Activated CD4-positive, alpha-beta T cell treated with anti-CD3 and anti-CD28 coated beads, Interleukin-2, amount 50 U/mL, for 16 hours (primary cell): ENCODE data around the gene NPPB.

Experiments used
- DNase-seq: peaks from one replicate; pipeline ENCODE4 v3.0.0-alpha.2; 2020

NPPB gene

GRCh38 chr1:11856698-11857097 is 2.0 kb downstream of the NPPB start:
- no peak for DNase-seq

- DNase-seq: peak; percentile 35
Measured at GRCh38 chr1:11855430-11855829, 3.3 kb downstream of the NPPB start.

- no peak for DNase-seq
Measured at GRCh38 chr1:11854519-11854918, 4.2 kb downstream of the NPPB start.

DNA sequence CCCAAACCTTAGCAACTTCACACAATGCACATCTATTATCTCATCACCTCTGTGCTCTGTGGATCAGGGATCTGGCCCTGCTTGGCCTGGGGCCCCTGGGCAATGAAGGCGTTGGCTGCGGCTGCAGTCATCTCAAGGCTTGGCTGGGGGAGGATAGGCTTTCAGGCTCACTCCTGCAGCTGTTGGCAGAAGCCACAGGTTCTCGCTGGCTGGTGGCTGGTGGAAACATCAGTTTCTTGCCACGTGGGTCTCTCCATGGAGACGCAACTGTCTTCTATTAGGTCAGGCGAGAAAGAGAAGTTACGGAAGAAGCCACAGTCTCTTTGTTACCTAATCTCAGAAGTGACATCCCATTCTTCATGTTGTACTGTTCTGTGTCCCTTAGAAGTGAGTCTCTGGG is 7.6 kb downstream of the NPPB start:
- DNase-seq: no peak

DNA sequence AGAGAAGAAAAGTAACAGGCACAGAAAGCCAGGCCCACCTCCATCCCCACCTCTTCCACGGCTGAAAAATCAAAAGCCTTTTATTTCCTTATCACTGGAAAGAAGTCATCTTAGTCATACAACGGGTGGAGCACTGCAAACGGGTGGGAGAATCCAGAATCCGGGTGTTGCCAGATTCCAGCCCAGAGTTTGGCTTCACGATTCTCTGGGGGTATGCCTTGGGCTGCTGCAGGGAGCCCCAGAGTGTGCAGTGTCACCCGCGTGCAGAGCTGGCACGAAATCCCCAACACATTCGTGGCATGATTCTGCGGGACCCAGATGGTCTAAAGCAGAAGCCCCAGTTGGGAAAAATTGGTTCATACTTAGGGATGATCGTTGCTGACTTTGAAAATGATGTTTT is 8.6 kb downstream of the NPPB start:
- DNase-seq: no peak

DNA sequence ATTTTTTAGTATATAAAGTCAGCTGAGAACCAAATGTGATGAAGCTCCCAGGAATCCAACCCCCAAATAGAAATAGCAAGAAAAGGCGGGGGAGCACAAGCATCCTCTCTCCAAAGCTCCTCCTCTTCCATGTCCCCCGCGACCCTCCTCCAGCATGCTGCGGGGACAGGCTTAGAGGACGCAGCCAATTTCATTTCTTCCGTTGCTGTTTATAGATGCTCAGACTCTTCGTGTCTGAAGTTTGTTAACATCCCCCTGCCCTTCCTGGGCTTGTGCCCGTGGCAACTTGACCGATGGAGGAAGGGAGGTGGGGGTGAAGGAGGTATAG is 10.4 kb downstream of the NPPB start:
- no peak for DNase-seq

GRCh38 chr1:11847667-11848372 is 10.9 kb downstream of the NPPB start, which contains the start of gene NPPA:
Gene NPPA (minus strand): TSS chr1:11847783. CDS start chr1:11847684, 99 bp downstream.
- DNase-seq: no peak

GRCh38 chr1:11845641-11846335 is 13.0 kb downstream of the NPPB start:
- DNase-seq: no peak

- DNase-seq: no peak
Measured at GRCh38 chr1:11842154-11843041, 16.3 kb downstream of the NPPB start.

DNA sequence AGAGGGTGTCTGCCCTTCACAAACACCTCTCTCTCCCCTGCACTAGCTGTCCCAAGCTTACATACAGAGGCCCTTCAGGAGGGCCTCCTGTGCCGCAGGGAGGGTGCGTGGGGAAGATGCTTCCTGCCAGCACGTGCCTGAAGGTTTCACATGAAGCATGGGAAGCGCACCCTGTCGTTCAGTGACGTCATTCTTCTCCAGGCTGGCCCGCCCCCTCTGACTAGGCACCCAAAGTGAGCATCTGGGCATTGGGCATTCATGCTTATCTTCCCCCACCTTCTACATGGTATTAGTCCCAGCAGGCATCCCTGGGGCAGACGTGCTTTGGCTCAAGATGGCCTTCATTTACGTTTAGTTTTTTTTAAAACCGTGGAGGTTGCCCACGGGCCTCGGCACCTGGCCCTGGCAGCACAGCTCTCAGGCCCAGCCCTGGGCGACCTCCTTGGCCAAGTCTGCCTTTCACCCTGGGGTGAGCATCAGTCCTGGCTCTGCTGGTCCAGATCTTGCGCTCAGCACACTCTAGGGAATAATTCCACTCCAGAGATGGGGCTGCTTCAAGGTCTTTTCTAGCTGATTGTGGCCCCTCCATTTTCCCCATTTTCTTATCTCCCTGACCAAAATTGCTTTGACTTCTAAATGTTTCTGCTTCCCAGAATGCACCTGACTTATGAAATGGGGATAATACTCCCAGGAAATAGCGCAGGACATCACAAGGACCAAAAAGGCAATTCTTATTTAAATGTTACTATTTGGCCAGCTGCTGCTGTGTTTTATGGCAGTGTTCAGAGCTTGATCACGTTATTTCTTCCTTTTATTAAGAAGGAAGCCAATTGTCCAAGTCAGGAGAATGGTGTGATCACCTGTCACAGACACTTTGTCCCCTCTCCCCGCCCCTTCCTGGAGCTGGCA is 17.2 kb downstream of the NPPB start:
- DNase-seq: no peak

DNA sequence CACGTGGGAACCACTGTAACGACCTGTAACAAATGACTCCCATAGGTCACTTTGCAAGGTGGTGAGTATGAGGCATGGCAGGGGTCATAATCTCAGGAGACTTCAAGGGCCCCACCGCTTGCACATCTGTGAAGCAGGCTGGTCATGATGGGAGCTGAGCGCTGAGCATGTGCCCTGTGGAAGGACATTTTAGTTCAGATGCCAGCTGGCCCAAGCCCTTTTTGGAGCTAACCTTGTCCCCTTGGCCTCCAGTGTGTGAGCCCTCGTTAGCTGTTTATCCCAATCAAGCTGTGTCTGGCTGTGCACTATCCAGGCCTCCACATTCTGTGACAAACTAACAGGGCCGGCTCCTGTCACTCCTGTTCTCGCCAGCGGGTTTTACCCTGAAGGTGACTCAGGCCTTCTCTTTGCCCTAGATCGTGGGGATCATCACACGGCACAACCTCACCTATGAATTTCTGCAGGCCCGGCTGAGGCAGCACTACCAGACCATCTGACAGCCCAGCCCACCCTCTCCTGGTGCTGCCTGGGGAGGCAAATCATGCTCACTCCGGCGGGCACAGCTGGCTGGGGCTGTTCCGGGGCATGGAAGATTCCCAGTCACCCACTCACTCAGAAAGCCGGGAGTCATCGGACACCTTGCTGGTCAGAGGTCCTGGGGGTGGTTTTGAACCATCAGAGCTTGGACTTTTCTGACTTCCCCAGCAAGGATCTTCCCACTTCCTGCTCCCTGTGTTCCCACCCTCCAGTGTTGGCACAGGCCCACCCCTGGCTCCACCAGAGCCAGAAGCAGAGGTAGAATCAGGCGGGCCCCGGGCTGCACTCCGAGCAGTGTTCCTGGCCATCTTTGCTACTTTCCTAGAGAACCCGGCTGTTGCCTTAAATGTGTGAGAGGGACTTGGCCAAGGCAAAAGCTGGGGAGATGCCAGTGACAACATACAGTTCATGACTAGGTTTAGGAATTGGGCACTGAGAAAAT is 18.7 kb downstream of the NPPB start:
- no peak for DNase-seq

DNA sequence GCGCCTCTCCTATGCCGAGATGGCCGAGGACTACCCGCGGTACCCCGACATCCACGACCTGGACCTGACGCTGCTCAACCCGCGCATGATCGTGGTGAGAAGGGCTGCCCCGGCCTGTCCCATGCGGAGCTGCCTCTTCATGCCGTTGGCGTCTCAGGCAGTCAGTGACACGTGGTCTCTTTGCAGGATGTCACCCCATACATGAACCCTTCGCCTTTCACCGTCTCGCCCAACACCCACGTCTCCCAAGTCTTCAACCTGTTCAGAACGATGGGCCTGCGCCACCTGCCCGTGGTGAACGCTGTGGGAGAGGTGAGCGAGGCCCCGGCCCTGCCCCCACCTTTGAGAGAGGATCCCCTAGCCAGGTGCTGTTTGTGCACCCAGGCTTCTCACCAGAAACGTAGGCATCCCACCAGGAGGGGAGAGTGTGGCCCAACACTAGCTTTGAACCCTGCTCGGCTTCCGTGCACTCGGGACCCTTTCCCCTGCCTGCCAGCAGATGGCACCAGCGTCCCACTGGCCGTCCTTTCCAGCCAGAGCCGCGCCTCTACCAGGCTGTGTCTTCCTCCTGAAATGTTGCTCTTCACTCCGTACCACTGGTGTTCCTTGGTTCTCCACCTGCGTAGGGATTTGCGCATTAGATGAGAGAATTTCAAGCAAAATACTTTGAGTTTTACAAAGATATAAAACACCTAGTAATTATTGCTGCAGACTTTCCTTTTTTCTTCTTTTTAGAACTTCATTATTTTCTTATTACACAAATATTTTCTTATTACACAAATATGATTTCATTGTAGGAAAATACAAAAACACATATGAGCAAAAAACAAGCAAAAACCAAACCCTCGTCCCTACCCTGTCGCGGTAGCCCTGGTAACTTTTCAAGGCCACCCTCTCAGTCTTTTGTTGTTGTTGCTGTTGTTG is 20.1 kb downstream of the NPPB start:
- peak; percentile 73 for DNase-seq

- no peak for DNase-seq
Measured at GRCh38 chr1:11837767-11838348, 20.9 kb downstream of the NPPB start.

DNA sequence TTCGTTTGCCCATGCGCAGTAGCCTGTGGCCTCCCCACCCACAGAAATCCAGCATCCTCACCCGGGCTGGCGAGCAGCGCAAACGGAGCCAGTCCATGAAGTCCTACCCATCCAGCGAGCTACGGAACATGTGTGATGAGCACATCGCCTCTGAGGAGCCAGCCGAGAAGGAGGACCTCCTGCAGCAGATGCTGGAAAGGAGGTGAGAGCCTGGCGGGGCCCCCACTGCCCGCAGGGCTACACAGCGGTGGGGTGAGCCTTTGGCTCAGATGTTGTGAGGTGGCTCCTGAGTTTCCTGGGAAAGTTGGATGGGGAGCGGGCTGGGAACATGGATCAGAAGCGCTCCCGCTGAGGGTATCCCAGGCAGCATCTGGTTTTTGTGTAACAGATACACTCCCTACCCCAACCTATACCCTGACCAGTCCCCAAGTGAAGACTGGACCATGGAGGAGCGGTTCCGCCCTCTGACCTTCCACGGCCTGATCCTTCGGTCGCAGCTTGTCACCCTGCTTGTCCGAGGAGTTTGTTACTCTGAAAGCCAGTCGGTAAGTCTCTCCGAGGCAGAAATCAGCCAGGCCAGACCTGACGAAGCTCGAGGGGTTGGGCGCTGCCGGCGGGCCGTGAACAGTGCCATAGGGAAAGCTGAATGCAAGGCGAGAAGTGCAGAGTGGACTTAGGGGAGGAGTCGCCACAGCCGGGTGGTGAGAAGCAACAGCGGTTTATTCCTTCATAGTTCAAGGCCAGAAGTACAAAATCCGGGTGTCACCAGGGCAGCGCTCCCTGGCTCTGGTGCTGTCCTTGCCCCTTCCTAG is 21.6 kb downstream of the NPPB start:
- DNase-seq: no peak

DNA sequence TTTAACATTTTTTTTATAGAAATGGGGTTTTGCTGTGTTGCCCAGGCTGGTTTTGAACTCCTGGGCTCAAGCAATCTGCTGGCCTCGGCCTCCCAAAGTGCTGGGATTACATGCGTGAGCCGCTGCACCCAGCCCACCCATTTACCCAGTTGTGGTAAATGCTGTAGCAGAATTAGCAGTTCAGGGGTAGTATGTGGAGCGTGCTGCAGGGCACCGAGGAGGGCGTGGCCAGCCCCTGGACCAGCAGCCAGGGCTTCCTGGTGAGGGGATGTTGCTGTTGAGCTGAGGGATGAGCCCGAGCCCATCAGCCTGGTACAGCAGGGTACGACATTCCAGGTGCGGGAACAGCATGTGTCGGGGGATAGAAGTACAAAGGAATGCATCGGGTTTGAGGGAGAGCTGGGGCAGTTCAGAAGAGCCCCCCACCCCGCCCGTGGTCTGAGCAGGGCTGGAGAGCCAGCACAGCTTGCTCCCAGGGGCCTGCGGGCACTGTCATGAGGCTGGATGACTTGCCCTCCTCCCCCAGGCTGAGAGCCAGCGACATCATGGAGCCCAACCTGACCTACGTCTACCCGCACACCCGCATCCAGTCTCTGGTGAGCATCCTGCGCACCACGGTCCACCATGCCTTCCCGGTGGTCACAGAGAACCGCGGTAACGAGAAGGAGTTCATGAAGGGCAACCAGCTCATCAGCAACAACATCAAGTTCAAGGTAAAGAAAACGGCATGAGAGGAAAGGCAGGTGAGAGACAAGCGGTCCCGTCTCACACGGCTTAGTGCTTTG is 23.1 kb downstream of the NPPB start:
- DNase-seq: no peak

DNA sequence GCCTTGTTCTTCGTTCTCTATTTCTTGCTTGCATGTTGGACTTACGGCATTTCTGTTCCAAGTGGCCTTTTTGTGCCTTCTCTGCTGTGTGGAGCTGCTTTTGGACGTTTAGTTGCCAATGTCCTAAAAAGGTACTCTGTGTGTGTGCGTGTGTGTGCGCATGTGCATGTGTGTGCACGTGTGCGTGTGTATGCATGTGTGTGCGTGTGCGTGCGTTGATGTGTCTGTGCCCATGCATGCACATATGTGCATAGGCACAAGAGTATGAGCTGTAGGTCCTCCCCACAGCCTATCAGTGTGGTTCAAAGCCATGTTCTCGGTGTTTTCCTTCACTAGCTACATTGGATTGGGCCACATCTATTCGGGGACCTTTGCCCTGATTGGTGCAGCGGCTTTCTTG is 24.8 kb downstream of the NPPB start:
- DNase-seq: no peak

GRCh38 chr1:11833497-11833896 is 25.2 kb downstream of the NPPB start:
- DNase-seq: no peak
